Ascending aorta (tissue), 2 donors: ENCODE results near the gene NR2C1. TPM values are rescaled to one million over a fixed set of nuclear protein-coding genes. Genes with fewer than 3 reads are reported as not detected.

ENCODE experiments used
- DNase-seq, 2 donors: peaks; one replicate each; pipeline ENCODE4 v3.0.0-alpha.2; 2019; ENCODE audit warnings: low spot score in 2 of 2
- H3K27ac ChIP-seq, 2 donors: fragments of 200-600 bp; sonication (generic); one replicate each; pipeline ENCODE4 v1.5.1; 2016 to 2017; ENCODE audit warnings: mild to moderate bottlenecking in 1 of 2
- H3K27me3 ChIP-seq: fragments of 200-600 bp; sonication (generic); one replicate; pipeline ENCODE4 v1.5.1; 2017
- H3K36me3 ChIP-seq, 2 donors: fragments of 200-600 bp; sonication (generic); one replicate each; pipeline ENCODE4 v1.5.1; 2016
- H3K4me1 ChIP-seq, 2 donors: fragments of 200-600 bp; sonication (generic); one replicate each; pipeline ENCODE4 v1.5.1; 2016 to 2017; ENCODE audit warnings: mild to moderate bottlenecking in 1 of 2
- H3K4me3 ChIP-seq, 2 donors: fragments of 200-600 bp; sonication (generic); one replicate each; pipeline ENCODE4 v1.5.1; 2016 to 2017; ENCODE audit warnings: mild to moderate bottlenecking in 1 of 2
- H3K9me3 ChIP-seq, 2 donors: fragments of 200-600 bp; sonication (generic); one replicate each; pipeline ENCODE4 v1.5.1; 2016
- CTCF ChIP-seq, 3 experiments: fragments of 200-600 bp in 2 of 3; fragments of 450-650 bp in 1 of 3; sonication (generic) in 2 of 3; IDR thresholded peaks; one replicate each; pipeline ENCODE4 v1.5.1; 2016 to 2019; ENCODE audit warnings: antibody characterized with exemption in 3 of 3, mild to moderate bottlenecking in 1 of 3, moderate library complexity in 1 of 3
- intact Hi-C: fragments of 100-400 bp; cut with DNase I; formaldehyde crosslinking; loops from one replicate; pipeline ENCODE4 v1.15.1; 2023
- total RNA-seq: library from RNA; depleted of rRNA; stranded (reverse); fragments of >200 nt; gene quantifications from one replicate; pipeline ENCODE4 v1.1.0, GENCODE V29; 2016

The NR2C1 gene
- total RNA-seq, 1 donor from 2014 or later, result 42.3 TPM

- Histone ChIP-seq H3K4me3 (no peak overlapping the region), H3K36me3 (peaks cover 11 to 17% of the 10 kb centered on the region in 2 donors), H3K27ac (no peak overlapping the region), H3K27me3 (no peaks in the 10 kb centered on the region), H3K9me3 (no peaks in the 10 kb centered on the region), H3K4me1 (peaks cover 0 to 11% of the 10 kb centered on the region in 2 donors)
- no peak for TF ChIP-seq CTCF (IDR thresholded peaks at IDR 0.05)
- DNase-seq, result no peak
- intact Hi-C loops, result loop anchor here (5.0 to 10.0 kb wide), 2 partner anchors 47 to 464 kb away; no protein-coding TSS in a partner anchor
Observed at GRCh38 chr12:95070378-95070777, 3.0 kb downstream of the NR2C1 start.

GRCh38 chr12:95066091-95066855 lies 7.1 kb downstream of the NR2C1 start:
- H3K9me3 ChIP-seq, result no peaks in the 10 kb centered on the region
- H3K4me3 ChIP-seq, result no peak overlapping the region
- TF ChIP-seq CTCF (IDR thresholded peaks at IDR 0.05), result no peak
- no peaks in the 10 kb centered on the region for H3K4me1 ChIP-seq
- intact Hi-C loops, result no loop called here
- peaks cover 28 to 46% of the 10 kb centered on the region in 2 donors for H3K36me3 ChIP-seq
- H3K27me3 ChIP-seq, result no peaks in the 10 kb centered on the region
- no peak overlapping the region for H3K27ac ChIP-seq
- no peak for DNase-seq

- peaks cover 59 to 77% of the 10 kb centered on the region in 2 donors for H3K36me3 ChIP-seq
Observed at GRCh38 chr12:95060951-95061350, 12.5 kb downstream of the NR2C1 start.

GRCh38 chr12:95059984-95060383 lies 13.4 kb downstream of the NR2C1 start:
- Histone ChIP-seq H3K27me3 (no peaks in the 10 kb centered on the region), H3K36me3 (peaks cover 66 to 79% of the 10 kb centered on the region in 2 donors), H3K9me3 (no peaks in the 10 kb centered on the region), H3K4me1 (no peaks in the 10 kb centered on the region), H3K27ac (no peak overlapping the region), H3K4me3 (no peak overlapping the region)
- DNase-seq, result no peak
- intact Hi-C loops, result no loop called here
- TF ChIP-seq CTCF (IDR thresholded peaks at IDR 0.05), result no peak

More at GRCh38 chr12:95060951-95061350, 12.5 kb downstream of the NR2C1 start:
- Histone ChIP-seq H3K4me1 (no peaks in the 10 kb centered on the region), H3K27ac (no peak overlapping the region), H3K4me3 (no peak overlapping the region), H3K9me3 (no peaks in the 10 kb centered on the region), H3K27me3 (no peaks in the 10 kb centered on the region)
- TF ChIP-seq CTCF (IDR thresholded peaks at IDR 0.05), result no peak
- intact Hi-C loops, result no loop called here
- no peak for DNase-seq

- no peak for TF ChIP-seq CTCF (IDR thresholded peaks at IDR 0.05)
- Histone ChIP-seq H3K36me3 (peaks cover 63 to 79% of the 10 kb centered on the region in 2 donors), H3K4me1 (no peaks in the 10 kb centered on the region), H3K27me3 (no peaks in the 10 kb centered on the region), H3K4me3 (no peak overlapping the region), H3K27ac (no peak overlapping the region), H3K9me3 (no peaks in the 10 kb centered on the region)
- DNase-seq, result no peak
- intact Hi-C loops, result no loop called here
Observed at GRCh38 chr12:95057424-95057823, 16.0 kb downstream of the NR2C1 start.
